Activated CD4-positive, alpha-beta T cell treated with anti-CD3 and anti-CD28 coated beads, Interleukin-10, Interleukin-2, amounts not matched to agents 100 ng/mL and 50 ng/mL, durations not matched to agents 16 hours and 8 hours (primary cell): ENCODE data around the gene ATXN7L3.

Experiments used
- DNase-seq: peaks from one replicate; pipeline ENCODE4 v3.0.0-alpha.2; 2020

Gene ATXN7L3

DNA sequence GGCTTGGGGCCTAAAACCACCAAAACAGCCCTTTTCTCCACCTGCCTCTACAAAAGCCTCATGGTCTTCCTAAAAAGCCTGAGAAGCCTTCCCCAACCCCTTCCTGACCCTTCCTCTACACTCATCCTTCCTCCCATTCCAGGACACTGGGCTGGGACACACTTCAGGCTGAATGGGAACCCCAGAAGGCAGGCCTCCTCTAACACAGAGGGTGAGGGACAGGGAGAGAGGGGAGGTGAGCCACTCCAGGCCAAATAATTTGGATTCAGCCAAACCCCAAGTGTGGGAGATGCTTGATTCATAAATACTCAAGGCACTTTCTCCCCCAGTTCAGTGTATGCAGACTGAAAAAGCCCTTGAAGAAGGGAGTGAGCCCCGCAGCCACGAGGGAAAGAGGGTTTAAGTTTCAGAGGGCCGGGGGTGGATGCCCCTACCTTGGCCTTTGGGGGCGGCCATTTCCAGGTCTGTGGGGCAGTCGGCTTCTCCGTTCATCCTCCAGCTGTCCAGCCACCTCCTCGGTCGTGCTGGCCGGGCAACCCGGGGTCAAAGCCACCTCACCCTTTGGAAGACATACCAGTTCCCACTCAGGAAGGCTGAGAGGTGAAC lies 18.2 kb upstream of the ATXN7L3 start:
- DNase-seq: no peak

GRCh38 chr17:44216694-44217093 lies 17.0 kb upstream of the ATXN7L3 start:
- peak; percentile 65 for DNase-seq

DNA sequence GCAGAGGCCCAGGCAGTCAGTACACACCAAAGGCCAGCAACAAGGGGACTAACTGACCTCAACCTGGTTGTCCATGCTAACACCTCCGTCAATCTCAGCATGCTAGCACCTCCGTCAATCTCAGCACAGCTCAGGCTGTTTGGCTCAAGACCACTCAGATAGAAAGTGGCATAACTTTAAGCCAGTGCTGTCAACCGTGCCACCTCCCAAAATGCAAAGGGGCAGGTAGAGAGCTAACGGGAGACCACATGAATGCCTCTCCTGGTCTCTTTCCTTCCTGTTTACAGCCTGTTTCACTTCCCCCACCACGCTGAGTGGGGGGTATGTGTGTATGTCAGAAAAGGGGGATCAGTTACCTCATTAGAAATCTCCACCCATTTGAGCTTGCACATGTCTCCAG lies 16.5 kb upstream of the ATXN7L3 start:
- peak; percentile 80 for DNase-seq

GRCh38 chr17:44214896-44215295 lies 15.2 kb upstream of the ATXN7L3 start:
- no peak for DNase-seq

DNA sequence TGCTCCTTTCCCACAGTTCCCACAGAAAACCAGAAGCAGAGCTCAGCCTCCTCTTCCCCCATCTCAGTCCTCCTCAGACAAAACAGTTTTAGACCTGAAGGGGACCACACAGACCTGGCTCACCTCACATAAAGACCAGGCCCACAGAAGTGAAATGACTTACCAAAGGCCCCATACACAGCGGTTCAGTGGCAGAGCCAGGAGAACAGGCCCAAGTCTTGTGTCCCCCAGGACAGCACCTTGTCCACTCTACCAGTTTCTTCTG lies 14.5 kb upstream of the ATXN7L3 start:
- DNase-seq: no peak

DNA sequence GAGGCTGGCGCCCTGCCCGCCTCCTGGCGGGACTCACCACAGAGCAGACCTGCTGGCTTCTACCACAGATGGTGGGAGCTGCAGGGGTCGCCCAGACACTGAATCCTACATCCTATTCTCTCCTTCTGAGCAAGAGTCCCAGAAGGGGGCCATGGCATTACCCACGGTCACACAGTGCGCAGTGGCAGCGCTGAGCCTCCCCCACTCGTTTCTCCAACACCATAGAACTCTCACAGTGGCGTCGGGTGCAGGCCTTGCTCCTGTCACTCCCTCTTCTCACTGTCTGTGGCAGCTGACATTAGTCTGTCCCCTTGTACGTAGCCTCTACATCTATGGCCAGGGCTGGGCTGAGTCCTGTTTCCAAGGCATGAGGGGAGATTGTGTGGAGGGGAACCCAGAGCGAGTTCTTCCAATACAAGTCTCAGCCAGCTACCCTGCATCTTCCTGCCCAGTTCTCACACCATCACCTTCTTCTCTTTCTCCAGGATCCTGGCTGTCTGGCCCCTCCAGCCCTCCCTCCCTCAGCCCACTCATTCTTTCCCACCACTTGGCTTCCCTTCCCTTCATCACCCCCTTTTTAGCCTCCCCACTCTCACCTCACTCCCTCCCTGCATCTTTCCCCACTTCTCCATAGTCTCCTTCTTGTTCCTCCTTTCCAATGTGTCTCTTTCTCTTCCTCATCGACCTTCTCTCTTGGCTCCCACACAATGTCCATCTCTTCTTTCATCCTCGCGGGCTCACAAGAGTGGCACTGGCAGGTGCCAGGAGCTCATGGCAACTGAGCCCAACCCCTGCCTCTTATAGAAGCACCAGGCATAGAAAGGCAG lies 13.9 kb upstream of the ATXN7L3 start:
- no peak for DNase-seq

- no peak for DNase-seq
These were observed 13.1 kb upstream of the ATXN7L3 start for GRCh38 chr17:44212507-44213402.

DNA sequence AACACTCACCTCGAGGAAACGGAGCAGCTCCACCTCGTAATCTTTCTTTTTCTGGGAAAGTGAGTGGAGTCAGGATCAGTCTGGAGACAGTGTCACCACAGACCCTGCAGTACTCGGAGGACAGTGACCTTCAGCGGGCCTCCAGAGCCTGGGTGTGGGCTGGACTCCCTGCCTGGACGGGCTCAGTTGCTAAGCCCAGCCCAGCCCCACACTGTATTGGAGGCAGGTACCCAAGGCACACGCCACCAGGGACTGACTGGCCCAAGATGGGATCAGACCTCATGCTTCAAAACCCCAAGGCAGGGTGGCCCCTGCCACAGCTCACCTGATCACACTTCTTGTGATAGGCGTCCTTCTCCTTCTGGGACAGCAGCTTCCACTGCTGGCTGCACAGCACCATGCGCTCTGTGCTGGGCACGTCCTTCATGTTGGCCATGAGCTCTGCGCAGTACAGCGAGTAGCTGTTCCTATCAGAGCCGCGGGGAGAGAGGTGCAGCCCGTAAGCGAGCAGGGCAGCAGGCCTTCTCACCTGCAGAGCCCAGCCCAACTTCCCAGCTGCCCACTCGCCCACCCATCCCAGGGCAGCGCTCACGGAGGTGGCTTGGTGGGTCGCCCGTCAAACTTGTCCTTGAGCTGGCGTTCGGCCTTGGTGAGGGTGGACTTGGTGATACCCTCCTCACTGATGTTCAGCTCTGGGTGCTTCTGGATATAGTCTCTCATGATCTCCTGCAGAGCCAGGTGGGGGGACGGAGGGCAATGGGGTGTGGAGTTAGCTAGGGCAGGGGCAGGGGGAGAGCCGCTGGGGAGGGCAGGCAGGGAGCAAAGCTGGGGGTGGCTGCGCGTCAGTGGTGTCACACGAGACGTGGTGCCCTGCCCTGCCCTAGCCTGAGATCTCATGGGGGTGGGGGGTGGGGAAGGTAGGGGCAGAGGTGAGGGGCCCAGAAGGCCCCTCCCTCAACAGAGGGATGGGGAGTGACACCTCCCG lies 11.9 kb upstream of the ATXN7L3 start:
- no peak for DNase-seq

DNA sequence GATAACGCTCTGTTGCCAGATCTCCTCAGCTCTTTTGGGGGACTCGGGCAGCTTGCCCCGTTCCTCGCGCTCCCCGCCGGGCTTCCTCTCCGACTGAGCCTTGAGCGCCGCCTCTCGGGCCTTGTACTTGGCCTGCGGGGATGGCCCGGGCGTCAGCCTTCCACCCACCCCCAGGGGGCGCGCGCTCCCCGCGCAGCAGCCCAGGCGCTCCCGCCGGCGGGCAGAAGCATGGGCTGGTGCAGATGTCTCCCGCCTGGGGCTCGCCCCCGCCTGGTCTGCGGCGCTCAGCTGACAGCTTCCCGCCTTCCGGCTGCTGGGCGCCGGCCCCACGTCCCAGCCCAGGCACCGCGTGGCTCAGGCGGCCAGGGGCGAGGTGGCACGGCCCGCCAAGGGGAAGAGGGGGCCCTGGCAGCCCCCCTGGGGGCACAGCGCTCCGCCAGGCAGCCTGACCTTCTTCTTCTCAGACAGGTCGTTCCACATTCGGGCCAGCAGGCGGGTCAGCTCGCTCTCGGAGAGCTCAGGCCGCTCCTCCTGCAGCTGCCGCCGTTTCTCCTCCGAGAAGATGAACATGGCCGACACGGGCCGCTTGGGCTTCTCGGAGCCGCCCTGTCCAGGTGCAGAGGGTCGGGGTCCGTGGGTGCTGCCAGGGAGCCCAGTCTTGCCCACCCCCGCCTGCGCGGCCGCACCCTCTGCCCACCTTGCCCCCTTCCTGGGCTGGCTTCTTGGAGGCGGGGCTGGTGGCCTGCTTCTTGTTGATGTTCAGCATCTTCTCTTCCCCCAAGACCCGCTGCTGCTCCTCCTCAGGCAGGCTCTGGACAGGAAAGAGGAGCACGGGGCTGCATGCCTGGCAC lies 10.9 kb upstream of the ATXN7L3 start:
- peak; percentile 95 for DNase-seq

GRCh38 chr17:44209786-44210341 lies 10.2 kb upstream of the ATXN7L3 start:
- peak; percentile 63 for DNase-seq

GRCh38 chr17:44207743-44208142 lies 8.1 kb upstream of the ATXN7L3 start:
- DNase-seq: no peak

- no peak for DNase-seq
These were observed 7.6 kb upstream of the ATXN7L3 start for GRCh38 chr17:44207319-44207718.

DNA sequence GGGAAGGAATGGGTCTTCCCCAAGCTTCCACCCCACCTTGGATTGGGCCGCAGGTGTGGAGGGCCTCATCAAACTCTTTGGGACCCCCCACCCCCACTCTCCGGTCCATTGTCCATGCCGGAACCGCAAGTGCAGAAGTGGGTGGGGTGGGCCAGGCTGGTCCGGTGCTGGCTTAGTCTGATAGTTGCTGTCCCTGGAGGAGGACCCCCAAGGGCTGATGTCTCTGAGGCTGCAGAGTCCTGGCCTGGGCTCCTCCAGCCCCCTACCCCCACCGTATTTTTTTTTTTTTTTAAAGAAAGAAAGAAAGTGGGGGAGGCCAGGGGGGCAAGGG lies 7.1 kb upstream of the ATXN7L3 start:
- no peak for DNase-seq

- DNase-seq: no peak
These were observed 6.5 kb upstream of the ATXN7L3 start for GRCh38 chr17:44205962-44206824.

- DNase-seq: no peak
These were observed 4.8 kb upstream of the ATXN7L3 start for GRCh38 chr17:44204441-44204882.

GRCh38 chr17:44203731-44204440 lies 4.2 kb upstream of the ATXN7L3 start:
- peak; percentile 77 for DNase-seq

DNA sequence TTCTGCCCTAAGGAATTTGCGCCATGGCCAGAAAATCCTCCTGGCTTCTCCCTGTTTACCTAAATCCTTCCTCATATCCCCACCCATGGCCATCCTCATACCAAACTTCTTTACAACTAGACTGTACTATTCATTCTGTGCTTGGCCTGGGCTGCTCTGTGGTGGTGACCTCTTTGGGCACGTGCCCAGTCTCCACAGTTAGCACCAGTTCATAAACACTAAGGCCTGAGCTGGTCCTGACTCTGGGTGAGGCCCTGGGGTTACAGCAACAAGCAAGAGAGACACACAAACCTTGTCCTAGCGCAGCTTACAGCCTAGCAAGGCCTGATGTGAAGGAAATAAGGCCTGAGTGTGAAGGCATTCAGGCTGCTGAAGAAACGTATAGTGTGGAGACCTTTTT lies 3.1 kb upstream of the ATXN7L3 start:
- DNase-seq: no peak

- DNase-seq: peak; percentile 24
These were observed 933 bp upstream of the ATXN7L3 start for GRCh38 chr17:44200478-44201155.
